ENCODE results near the gene ECM2.

The ECM2 gene

GRCh38 chr9:92483627-92484545 is 51.9 kb downstream of the ECM2 start:
- no peaks in the 10 kb centered on the region for H3F3A ChIP-seq (ENCODE audit: insufficient read depth)
- H3K27ac ChIP-seq (ENCODE audit: low read depth, low read length) = no peak overlapping the region
- H4K20me1 ChIP-seq (ENCODE audit: low read depth, low read length) = no peaks in the 10 kb centered on the region
- H3K4me2 ChIP-seq (ENCODE audit: low read depth, low read length, poor library complexity, severe bottlenecking) = no peak overlapping the region
- H3K4me3 ChIP-seq (ENCODE audit: insufficient read depth, low read length, poor library complexity, severe bottlenecking) = no peak overlapping the region
- H3K79me2 ChIP-seq (ENCODE audit: insufficient read depth, low read length) = no peaks in the 10 kb centered on the region
- no peaks in the 10 kb centered on the region for H3K27me3 ChIP-seq (ENCODE audit: low read length)
- no peaks in the 10 kb centered on the region for H3K9me3 ChIP-seq (ENCODE audit: insufficient read depth, low read length)
- no peak overlapping the region for H2AFZ ChIP-seq (ENCODE audit: low read depth, low read length, severe bottlenecking)
- H3K36me3 ChIP-seq (ENCODE audit: low read length) = no peaks in the 10 kb centered on the region
- no peak overlapping the region for H3K9ac ChIP-seq (ENCODE audit: low read length)
- TF ChIP-seq EZH2phosphoT487 (conservative IDR thresholded peaks at IDR 0.05; ENCODE audit: low read length) (no peak), CTCF (IDR thresholded peaks at IDR 0.05; ENCODE audit: insufficient read depth, low read length, poor library complexity, severe bottlenecking) (no peak)
- no peaks in the 10 kb centered on the region for H3K9me2 ChIP-seq (replicated peaks; ENCODE audit: insufficient read depth, low read length)

- no peaks in the 10 kb centered on the region for H3K36me3 ChIP-seq (ENCODE audit: low read length)
- H3K4me2 ChIP-seq (ENCODE audit: low read depth, low read length, poor library complexity, severe bottlenecking) = no peak overlapping the region
- H3K27me3 ChIP-seq (ENCODE audit: low read length) = no peaks in the 10 kb centered on the region
- H3K4me3 ChIP-seq (ENCODE audit: insufficient read depth, low read length, poor library complexity, severe bottlenecking) = no peak overlapping the region
- H3K9me2 ChIP-seq (replicated peaks; ENCODE audit: insufficient read depth, low read length) = no peaks in the 10 kb centered on the region
- H3K9me3 ChIP-seq (ENCODE audit: insufficient read depth, low read length) = no peaks in the 10 kb centered on the region
- H3F3A ChIP-seq (ENCODE audit: insufficient read depth) = no peaks in the 10 kb centered on the region
- no peak overlapping the region for H2AFZ ChIP-seq (ENCODE audit: low read depth, low read length, severe bottlenecking)
- TF ChIP-seq CTCF (IDR thresholded peaks at IDR 0.05; ENCODE audit: insufficient read depth, low read length, poor library complexity, severe bottlenecking) (no peak), EZH2phosphoT487 (conservative IDR thresholded peaks at IDR 0.05; ENCODE audit: low read length) (no peak)
- H3K9ac ChIP-seq (ENCODE audit: low read length) = no peak overlapping the region
- H4K20me1 ChIP-seq (ENCODE audit: low read depth, low read length) = no peaks in the 10 kb centered on the region
- no peaks in the 10 kb centered on the region for H3K79me2 ChIP-seq (ENCODE audit: insufficient read depth, low read length)
- no peak overlapping the region for H3K27ac ChIP-seq (ENCODE audit: low read depth, low read length)
These were observed 53.0 kb downstream of the ECM2 start for GRCh38 chr9:92482805-92483204.

GRCh38 chr9:92482329-92482728 is 53.5 kb downstream of the ECM2 start, which contains the start of gene ASPN:
Gene ASPN, minus strand, starts transcription at chr9:92482506.
- H3K9me2 ChIP-seq (replicated peaks; ENCODE audit: insufficient read depth, low read length) = no peaks in the 10 kb centered on the region
- H3K9me3 ChIP-seq (ENCODE audit: insufficient read depth, low read length) = no peaks in the 10 kb centered on the region
- H3K27ac ChIP-seq (ENCODE audit: low read depth, low read length) = no peak within 1 kb of the TSS
- H3K4me2 ChIP-seq (ENCODE audit: low read depth, low read length, poor library complexity, severe bottlenecking) = no peak within 1 kb of the TSS
- H3K36me3 ChIP-seq (ENCODE audit: low read length) = no peaks in the 10 kb centered on the region
- no peak within 1 kb of the TSS for H3K4me3 ChIP-seq (ENCODE audit: insufficient read depth, low read length, poor library complexity, severe bottlenecking)
- no peak for TF ChIP-seq EZH2phosphoT487 (conservative IDR thresholded peaks at IDR 0.05; ENCODE audit: low read length)
- TF ChIP-seq CTCF (IDR thresholded peaks at IDR 0.05; ENCODE audit: insufficient read depth, low read length, poor library complexity, severe bottlenecking) = no peak
- H4K20me1 ChIP-seq (ENCODE audit: low read depth, low read length) = no peaks in the 10 kb centered on the region
- H3K9ac ChIP-seq (ENCODE audit: low read length) = no peak within 1 kb of the TSS
- no peaks in the 10 kb centered on the region for H3F3A ChIP-seq (ENCODE audit: insufficient read depth)
- H2AFZ ChIP-seq (ENCODE audit: low read depth, low read length, severe bottlenecking) = no peak within 1 kb of the TSS
- no peaks in the 10 kb centered on the region for H3K79me2 ChIP-seq (ENCODE audit: insufficient read depth, low read length)
- H3K27me3 ChIP-seq (ENCODE audit: low read length) = no peaks in the 10 kb centered on the region

All from SU-DHL-6 (cell line).